Endothelial cell (in vitro differentiated cells): ENCODE measurements around the gene FBXL17. TPM values are rescaled to one million over a fixed set of nuclear protein-coding genes. Genes with fewer than 3 reads are reported as not detected.

ENCODE experiments used
- DNase-seq: peaks from one replicate; pipeline ENCODE4 v3.0.0; 2021; ENCODE audit warnings: low spot score
- H3K27ac Mint-ChIP-seq: one replicate; pipeline ENCODE4 v1.8.0; 2021; ENCODE audit warnings: mixed read lengths, inconsistent platforms; ENCODE audit not compliant: unreplicated experiment
- H3K27me3 Mint-ChIP-seq: one replicate; pipeline ENCODE4 v1.8.0; 2021; ENCODE audit warnings: mild to moderate bottlenecking, moderate library complexity, mixed read lengths, inconsistent platforms; ENCODE audit not compliant: unreplicated experiment
- H3K36me3 Mint-ChIP-seq: one replicate; pipeline ENCODE4 v1.8.0; 2021; ENCODE audit warnings: mild to moderate bottlenecking, low read depth, mixed read lengths, inconsistent platforms; ENCODE audit not compliant: unreplicated experiment
- H3K4me1 Mint-ChIP-seq: one replicate; pipeline ENCODE4 v1.8.0; 2021; ENCODE audit warnings: mild to moderate bottlenecking, mixed read lengths, inconsistent platforms; ENCODE audit not compliant: unreplicated experiment
- H3K4me3 Mint-ChIP-seq: one replicate; pipeline ENCODE4 v1.8.0; 2021; ENCODE audit warnings: mild to moderate bottlenecking, mixed read lengths, inconsistent platforms; ENCODE audit not compliant: unreplicated experiment
- H3K9me3 Mint-ChIP-seq: one replicate; pipeline ENCODE4 v1.8.0; 2021; ENCODE audit warnings: mixed read lengths, inconsistent platforms; ENCODE audit not compliant: unreplicated experiment
- total RNA-seq: library from RNA; stranded (reverse); fragmentation: NEBNext Ultra II Directional; extraction: Animal tissue kit (Norgen Biotek cat#: 25700); gene quantifications from one replicate; pipeline ENCODE4 v1.2.1, GENCODE V29; 2021; ENCODE audit not compliant: unreplicated experiment
- TF ChIP-seq, protein P1 (sequence below): fragments of 200-600 bp; sonication (generic); IDR thresholded peaks from one replicate; pipeline ENCODE4 v1.5.0; 2021; ENCODE audit warnings: antibody characterized with exemption; ENCODE audit not compliant: unreplicated experiment

FBXL17 gene
- total RNA-seq, 1 donor from 2014 or later = 14.9 TPM

DNA sequence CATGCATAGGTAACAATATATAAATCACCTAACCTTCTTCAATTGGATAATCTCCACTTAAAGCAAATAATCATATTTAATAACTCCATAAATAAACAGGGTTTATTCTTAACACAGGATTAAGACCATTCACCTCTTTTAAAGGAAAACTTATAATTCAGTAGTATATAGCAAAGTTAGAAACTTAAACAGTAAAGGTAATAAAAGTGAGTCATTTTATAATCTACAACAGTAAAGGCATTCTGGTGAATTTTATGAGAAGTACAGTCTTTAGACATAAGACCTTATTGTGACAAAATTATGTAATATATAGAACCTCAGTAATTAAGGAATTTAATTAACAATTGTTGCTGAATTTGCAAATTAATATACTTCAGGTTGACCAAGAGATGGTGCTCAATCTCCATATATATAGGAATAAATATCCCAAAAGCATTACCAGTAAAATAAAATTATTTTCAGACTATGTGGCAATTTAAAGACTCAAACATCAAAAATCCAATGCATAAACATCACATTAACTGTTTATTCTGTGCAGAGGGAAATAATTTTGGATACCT, 84.8 kb downstream of the FBXL17 start:
- no peaks in the 10 kb centered on the region for H3K9me3 Mint-ChIP-seq
- H3K4me3 Mint-ChIP-seq = no peak overlapping the region
- no peaks in the 10 kb centered on the region for H3K4me1 Mint-ChIP-seq
- no peaks in the 10 kb centered on the region for H3K36me3 Mint-ChIP-seq
- TF ChIP-seq, protein P1, sequence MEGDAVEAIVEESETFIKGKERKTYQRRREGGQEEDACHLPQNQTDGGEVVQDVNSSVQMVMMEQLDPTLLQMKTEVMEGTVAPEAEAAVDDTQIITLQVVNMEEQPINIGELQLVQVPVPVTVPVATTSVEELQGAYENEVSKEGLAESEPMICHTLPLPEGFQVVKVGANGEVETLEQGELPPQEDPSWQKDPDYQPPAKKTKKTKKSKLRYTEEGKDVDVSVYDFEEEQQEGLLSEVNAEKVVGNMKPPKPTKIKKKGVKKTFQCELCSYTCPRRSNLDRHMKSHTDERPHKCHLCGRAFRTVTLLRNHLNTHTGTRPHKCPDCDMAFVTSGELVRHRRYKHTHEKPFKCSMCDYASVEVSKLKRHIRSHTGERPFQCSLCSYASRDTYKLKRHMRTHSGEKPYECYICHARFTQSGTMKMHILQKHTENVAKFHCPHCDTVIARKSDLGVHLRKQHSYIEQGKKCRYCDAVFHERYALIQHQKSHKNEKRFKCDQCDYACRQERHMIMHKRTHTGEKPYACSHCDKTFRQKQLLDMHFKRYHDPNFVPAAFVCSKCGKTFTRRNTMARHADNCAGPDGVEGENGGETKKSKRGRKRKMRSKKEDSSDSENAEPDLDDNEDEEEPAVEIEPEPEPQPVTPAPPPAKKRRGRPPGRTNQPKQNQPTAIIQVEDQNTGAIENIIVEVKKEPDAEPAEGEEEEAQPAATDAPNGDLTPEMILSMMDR = no peak
- H3K27me3 Mint-ChIP-seq = no peaks in the 10 kb centered on the region
- no peak for DNase-seq
- H3K27ac Mint-ChIP-seq = no peak overlapping the region

DNA sequence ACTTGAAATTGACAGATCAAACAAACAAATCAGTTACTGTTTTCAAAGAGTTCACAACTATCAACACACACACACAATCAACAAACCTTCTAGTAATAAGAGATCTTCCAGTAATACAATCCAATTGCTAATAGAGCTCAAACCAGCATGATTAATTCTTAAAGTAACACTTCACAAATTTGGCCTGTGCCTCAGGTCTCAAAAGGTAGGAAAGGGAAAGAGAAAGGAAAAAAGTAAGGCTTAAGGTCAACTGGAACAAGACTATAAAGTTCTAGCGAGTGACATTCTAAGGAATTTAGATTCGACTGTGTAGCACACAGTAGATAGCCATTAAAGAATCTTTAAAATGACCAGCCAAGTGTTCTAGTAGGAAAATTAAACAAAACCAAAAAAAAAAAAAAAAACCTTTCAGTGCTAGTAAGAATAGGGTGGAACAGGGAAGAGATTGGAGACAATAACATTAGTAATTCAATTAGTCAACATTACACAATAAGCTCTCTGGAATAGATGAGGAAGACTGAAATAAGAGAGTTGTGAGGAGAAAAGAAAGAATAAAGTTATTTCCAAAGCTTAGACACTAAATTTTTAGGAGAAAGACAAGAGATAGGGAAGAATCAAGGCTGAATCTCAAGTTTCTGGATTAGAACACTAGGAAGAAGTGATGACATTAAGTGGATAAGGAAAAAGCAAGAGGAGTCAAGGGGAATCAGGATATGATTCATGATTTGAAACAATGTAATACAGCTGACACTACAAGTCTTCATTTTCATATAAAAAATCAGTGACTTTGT, 86.1 kb downstream of the FBXL17 start:
- Mint-ChIP-seq H3K4me3 (no peak overlapping the region), H3K27me3 (no peaks in the 10 kb centered on the region), H3K4me1 (no peaks in the 10 kb centered on the region), H3K9me3 (no peaks in the 10 kb centered on the region), H3K27ac (no peak overlapping the region), H3K36me3 (no peaks in the 10 kb centered on the region)
- DNase-seq = no peak
- TF ChIP-seq, protein P1 = no peak

DNA sequence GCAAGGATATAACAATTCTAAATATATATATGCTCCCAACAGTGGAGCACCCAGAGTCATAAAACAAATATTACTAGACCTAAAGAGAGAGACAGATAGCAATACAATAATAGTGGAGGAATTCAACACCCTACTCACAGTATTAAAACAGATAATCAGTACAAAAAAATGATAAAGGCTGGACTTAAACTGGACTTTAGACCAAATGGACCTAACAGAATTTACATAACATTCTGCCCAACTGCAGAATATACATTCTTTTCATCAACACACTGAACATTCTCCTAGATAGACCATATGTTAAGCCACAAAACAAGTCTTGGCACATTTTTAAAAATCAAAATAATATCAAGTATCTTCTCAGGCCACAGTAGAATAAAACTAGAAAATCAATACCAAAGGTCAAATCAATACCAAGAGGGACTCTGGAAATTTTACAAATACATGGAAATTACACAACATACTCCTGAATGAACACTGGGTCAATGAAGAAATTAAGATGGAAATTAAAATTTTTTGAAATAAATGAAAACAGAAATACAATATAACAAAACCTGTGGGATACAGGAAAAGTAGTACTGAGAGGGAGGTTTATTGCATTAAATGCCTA, 100.8 kb downstream of the FBXL17 start:
- Mint-ChIP-seq H3K27me3 (no peaks in the 10 kb centered on the region), H3K4me1 (peaks cover 7% of the 10 kb centered on the region), H3K27ac (no peak overlapping the region), H3K36me3 (no peaks in the 10 kb centered on the region), H3K4me3 (no peak overlapping the region), H3K9me3 (no peaks in the 10 kb centered on the region)
- TF ChIP-seq, protein P1 = no peak
- no peak for DNase-seq

DNA sequence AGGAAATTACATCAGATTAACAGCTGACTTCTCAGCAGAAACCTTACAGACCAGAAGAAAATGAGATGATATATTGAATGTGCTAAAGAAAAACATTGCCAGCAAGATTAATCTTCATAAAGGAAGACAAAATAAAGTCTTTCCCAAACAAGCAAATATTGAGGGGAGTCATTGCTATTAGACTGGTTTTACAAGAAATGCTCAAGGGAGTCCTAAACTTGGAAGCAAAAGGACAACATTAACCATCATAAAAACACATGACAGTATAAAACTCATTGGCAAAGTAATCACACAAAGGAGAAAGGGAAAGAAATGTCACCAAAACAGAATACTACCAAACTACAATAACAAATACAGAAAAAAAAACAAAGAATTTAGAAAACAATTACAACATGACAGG, 101.7 kb downstream of the FBXL17 start:
- TF ChIP-seq, protein P1 = no peak
- no peaks in the 10 kb centered on the region for H3K27me3 Mint-ChIP-seq
- H3K36me3 Mint-ChIP-seq = no peaks in the 10 kb centered on the region
- H3K4me3 Mint-ChIP-seq = no peak overlapping the region
- H3K4me1 Mint-ChIP-seq = peaks cover 7% of the 10 kb centered on the region
- DNase-seq = no peak
- no peak overlapping the region for H3K27ac Mint-ChIP-seq
- no peaks in the 10 kb centered on the region for H3K9me3 Mint-ChIP-seq
